ENCODE results near the gene KRT84.

Gene KRT84

DNA sequence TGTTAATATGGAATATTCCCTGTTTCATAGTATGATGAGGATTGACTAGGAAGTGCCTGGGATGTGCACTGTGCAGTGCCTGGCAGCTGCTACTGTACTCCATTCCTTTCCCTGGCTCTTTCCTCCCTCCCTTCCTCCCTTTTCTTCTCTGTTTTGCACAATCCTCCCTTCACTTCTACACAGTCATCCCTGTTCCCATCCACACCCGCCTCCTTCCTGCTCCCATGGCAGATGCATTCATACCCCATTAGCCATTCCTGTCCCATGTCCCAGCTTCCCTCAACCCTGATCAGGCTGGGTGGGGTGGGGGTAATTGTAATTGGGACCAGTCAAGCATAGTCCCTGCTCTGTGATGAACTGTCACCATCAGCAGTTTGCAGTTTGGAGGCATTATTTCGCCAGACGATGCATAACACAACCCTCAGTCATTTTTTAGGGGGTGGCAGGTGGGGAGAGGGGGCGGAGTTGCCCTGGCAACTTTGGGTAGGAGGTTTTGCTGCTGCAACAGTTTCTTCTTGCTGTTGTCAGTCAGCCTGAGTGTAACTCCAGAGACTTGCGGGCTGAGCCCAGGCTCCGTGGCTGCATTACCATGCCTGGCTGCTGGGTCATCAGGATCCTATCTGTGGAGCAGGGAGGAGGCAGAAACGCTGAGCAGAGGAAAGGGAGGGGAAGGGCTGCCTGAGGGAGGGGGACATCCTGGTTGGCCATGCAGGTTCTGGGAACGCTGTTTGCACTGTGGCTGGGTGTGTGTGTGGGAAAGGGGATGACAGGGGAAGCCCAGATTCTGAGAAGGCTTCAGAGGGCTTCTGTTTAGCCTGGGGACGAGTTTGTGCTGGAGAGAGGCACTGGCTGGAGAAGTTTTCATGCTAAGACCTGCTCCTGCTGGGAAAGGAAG lies 4.1 kb upstream of the KRT84 start:
- DNase-seq (ENCODE audit: low read depth, low spot score): no peak

- DNase-seq (ENCODE audit: low read depth, low spot score): no peak
These were observed 2.4 kb upstream of the KRT84 start for GRCh38 chr12:52387859-52388258.

DNA sequence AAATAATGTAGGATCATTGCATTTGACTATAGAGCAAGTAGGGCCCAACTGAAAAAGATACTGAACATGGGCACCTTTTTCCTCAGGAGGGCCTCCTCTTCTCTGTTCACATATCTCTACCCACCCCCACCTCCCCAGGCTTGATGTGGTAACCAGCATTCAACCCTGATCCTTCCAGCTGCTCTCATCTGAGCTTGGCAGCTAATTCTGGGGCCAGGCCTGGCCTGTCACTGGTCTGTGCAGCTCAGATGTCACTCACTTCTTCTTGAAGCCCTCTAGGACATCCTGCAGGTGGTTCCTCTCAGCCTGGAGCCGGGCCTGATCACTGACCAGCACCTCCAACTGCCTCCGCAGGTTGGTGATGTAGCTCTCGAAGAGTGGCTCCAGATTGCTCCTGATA lies 2.1 kb downstream of the KRT84 start:
- no peak for DNase-seq (ENCODE audit: low read depth, low spot score)

GRCh38 chr12:52382854-52383253 lies 2.6 kb downstream of the KRT84 start:
- no peak for DNase-seq (ENCODE audit: low read depth, low spot score)

GRCh38 chr12:52381206-52381605 lies 4.2 kb downstream of the KRT84 start:
- no peak for DNase-seq (ENCODE audit: low read depth, low spot score)

DNA sequence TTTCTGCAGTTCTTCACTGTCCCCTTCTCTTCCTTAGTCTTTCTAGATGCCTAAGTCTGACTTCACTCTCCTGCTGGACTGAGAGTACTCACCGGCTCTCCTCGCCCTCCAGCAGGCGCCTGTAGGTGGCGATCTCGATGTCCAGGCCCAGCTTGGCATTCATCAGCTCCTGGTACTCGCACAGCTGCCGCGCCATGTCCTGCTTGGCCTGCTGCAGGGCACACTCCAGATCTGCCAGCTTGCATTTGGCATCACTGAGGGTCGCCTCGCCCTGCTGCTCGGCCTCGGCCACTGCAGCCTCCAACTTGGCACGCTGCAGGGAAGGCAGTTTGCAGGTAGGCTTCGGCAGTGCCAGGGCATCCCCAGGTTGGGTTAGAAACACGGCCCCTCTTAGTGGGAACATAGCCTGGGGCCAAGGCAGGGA lies 5.2 kb downstream of the KRT84 start:
- no peak for DNase-seq (ENCODE audit: low read depth, low spot score)

- DNase-seq (ENCODE audit: low read depth, low spot score): no peak
These were observed 5.9 kb downstream of the KRT84 start for GRCh38 chr12:52379536-52379935.

DNA sequence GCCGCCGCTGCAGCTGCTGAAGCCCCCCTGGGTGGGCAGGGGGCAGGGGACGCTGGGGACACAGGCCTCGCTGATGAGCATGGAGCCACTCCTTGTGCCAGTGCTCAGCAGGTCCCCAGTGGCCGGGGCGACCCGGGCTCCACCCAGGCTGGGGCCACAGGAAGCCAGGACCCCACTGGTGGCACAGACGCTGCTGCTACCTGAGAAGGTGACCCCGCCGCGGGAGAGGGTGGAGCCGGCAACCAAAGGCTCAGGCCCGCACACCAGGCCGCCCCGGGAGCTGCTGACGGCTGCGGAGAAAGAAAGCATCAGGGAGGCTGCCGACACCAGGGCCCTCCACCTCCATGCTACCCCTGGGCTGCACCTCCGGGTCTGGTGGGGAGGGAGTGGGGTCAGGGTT lies 7.4 kb downstream of the KRT84 start:
- no peak for DNase-seq (ENCODE audit: low read depth, low spot score)

GRCh38 chr12:52377266-52377665 lies 8.2 kb downstream of the KRT84 start:
- DNase-seq (ENCODE audit: low read depth, low spot score): no peak

DNA sequence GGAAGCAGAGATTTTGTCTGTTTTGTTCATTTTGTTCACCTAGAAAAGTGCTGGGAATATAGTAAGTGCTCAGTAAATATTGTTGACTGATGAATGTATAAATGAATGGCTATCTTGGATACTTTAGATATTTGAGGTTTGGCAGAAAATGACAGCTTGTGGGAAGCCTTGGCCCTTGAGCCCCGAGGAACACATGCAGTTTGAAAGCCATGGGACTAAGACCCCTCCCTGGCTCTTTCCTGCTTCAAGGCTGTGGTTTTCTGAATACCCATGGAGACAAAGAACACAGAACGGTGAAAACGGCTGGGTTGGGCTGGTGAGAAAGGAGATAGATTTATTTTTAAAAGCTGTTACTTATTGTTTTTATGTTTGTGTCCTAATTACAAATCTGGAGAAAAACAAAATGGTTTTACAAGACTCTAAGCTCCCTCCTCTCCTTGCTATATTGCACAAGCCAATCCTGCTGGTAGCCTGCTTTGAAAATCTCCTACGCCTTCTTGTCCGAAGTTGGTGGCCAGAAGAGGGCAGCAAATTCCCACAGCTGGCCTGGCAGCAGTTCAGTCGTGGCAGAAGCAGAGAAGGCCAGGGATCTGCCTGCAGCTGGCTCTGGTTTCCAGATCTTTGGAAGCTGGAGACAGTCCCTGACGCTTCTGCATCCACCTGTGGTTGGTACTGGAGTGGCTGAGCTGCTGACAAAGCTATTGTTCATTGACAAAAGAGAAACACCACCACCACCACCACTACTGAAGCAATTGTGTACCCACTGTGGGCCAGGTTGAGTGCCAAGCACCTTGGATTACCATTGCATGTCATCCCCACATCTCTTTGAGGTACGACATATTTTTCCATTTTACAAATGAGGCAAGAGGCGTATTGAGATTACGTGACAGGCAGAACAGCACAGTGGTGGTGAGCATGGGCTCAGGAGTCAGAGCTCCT lies 13.0 kb downstream of the KRT84 start:
- DNase-seq (ENCODE audit: low read depth, low spot score): peak; percentile 70

GRCh38 chr12:52371716-52372115 lies 13.7 kb downstream of the KRT84 start:
- DNase-seq (ENCODE audit: low read depth, low spot score): no peak

- no peak for DNase-seq (ENCODE audit: low read depth, low spot score)
These were observed 14.4 kb downstream of the KRT84 start for GRCh38 chr12:52370926-52371608.

GRCh38 chr12:52369809-52370208 lies 15.6 kb downstream of the KRT84 start:
- DNase-seq (ENCODE audit: low read depth, low spot score): no peak

GRCh38 chr12:52369211-52369610 lies 16.2 kb downstream of the KRT84 start:
- no peak for DNase-seq (ENCODE audit: low read depth, low spot score)

DNA sequence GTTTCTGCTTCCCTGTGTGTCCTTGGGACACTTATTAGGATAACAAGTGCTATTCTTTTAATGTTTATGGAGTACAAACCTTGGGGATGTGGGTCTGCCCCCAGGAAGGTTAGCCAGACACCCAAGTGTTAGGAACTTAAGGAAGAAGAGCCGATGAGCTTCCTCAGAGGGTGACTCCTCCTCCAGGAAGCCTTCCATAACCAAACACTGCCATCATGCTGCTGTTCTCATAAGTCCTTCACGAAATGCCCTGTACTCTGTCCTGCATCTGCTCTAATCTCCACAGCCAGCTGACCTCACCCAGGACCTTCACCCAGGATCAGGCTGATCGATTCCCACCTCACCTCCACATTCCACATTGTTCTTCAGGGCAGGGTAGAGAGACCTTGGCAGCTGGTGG lies 16.9 kb downstream of the KRT84 start:
- no peak for DNase-seq (ENCODE audit: low read depth, low spot score)

DNA sequence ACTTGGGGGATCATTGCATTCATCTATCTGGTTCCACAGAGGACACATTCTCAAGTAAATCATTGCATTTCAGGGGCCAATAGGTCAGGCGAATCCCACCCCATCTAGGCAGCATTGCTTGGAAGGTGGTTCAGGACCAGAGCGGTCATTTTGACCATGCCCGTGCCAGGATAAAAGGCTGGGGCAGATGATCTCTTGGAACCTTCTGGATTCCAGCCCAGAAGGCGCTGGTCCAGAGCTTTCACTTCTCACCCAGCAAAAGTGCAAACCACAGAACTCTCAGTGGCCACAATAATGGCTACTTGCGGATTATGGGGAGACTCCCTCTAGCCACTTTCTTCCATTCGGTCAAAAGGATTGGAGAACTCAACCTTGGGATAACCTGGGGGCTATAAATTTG lies 17.6 kb downstream of the KRT84 start:
- DNase-seq (ENCODE audit: low read depth, low spot score): no peak

DNA sequence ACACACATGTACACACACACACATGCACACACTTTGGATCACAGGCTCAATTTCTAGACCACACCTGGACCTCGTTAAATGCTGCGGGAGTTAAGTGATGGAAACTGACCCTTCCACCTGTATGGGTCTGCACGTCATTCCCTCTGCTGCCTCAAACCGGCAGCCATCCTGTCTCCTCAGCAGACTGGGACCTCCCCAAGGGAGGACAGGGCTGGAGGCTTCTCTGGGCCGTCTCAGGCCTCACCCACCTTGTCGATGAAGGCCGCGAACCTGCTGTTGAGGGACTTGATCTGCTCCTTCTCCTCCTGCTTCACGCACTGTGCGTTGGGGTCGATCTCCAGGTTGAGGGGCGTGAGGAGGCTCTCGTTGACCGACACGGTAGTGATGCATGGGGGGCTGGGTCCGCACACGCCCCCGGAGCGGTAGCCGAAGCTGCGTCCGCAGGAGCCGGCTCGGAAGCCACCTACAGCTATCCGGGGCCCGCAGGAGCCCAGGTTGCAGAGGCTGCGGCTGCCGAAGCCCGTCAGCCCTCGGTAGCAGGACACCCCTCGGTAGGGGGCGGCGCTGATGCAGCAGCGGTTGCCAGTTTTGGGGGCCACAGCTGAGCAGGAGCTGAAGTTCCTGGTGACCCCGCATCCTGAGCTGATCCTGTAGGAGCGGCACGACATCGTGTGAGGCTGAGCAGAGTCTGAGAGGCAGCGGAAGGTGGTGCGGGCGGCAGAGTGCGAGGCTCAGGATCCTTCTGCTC lies 18.5 kb downstream of the KRT84 start, which contains the start of gene KRT85:
Gene KRT85 (minus strand): TSS at position 744 of the 748 bp plus-strand sequence. CDS start 76 bp downstream, at position 668.
- no peak for DNase-seq (ENCODE audit: low read depth, low spot score)

DNA sequence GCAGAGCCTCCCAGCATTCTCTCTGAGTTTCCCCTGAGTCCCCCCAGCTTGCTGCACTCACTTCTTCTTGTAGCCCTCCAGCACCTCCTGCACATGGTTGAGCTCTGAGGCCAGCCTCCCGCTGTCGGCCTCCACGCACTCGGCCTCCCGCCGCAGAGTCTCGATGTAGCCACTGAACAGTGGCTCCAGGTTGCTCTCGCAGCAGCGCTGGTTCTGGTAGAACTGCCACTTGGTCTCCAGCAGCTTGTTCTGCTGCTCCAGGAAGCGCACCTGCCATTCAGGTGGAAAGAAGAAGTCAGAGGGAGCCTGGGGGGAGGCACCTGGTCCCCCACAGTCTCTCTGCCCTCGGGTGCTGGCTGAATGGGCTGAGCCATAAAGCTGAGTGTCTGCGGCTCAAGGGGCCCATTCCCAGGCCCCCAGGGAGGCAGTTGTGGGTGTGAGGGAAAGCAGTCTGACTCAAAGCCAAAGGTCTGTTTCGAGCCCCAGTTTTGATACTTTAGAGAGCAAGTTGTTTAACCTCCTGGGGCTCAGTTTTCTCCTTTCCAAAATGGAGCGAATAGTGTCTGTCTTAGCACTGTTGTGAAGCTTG lies 20.5 kb downstream of the KRT84 start:
- no peak for DNase-seq (ENCODE audit: low read depth, low spot score)

DNA sequence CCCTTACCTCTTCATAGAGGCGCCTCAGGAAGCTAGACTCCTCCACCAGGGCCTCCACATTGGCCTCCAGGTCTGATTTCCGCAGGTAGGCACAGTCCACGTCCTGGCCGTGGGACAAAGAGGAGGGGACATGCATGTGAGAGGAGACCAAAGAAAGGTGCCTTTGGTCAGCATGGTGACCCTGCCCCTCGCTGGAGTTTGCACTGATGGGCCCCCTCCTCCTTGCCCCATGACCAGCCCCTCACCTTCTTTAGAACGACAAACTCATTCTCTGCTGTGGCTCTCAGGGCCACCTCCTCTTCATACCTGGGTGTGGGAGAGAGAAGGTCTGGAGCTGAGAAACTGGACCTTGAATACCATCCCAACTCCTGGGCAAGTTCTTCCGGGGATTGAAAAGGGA lies 21.4 kb downstream of the KRT84 start:
- no peak for DNase-seq (ENCODE audit: low read depth, low spot score)

DNA sequence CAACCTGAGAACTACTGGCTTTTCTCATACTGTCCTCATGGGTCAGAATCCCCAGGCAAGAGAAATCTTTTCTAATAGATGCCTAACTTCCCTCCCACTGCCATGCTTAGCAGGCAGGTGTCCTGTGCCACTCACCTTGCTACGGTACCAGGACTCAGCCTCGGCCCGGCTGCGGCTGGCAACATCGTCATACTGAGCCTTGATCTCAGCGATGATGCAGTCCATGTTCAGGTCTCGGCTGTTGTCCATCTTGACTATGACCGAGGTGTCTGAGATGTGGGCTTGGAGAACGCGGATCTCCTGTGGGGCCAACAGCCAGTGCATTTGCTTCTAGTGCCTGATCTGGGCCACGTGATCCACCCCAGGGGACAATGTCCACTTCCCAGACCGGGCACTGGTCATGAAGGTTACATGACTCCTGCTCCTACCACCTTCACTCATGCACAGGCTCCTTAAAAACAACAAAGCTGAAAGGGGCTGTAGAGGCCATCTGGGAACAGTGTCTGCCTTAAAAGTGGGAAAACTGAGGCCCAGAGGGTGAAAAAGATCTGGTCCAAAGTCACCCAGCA lies 22.3 kb downstream of the KRT84 start:
- DNase-seq (ENCODE audit: low read depth, low spot score): no peak
